GM12878 (cell line): ENCODE results near the gene PSG4.
"Not testable (repeated sequence)": the region's sequence is repeated elsewhere in the genome, so short reads cannot be mapped to it uniquely, and the experiment has no call there.

ENCODE experiments used
- EP300 ChIP-seq, 2 experiments: fragments of 150-350 bp in 1 of 2; IDR thresholded peaks; 2 replicates each; pipeline ENCODE4 v1.6.1; 2011 to 2012; ENCODE audit warnings: low read depth in 2 of 2, low read length in 2 of 2, borderline replicate concordance in 1 of 2, improper control_type of control experiment in 1 of 2, inconsistent platforms in 1 of 2; ENCODE audit not compliant: control insufficient read depth in 1 of 2
- POLR2A ChIP-seq: IDR thresholded peaks from 2 replicates; pipeline ENCODE4 v1.6.1; 2011; ENCODE audit warnings: low read depth, mild to moderate bottlenecking, low read length
- POLR2AphosphoS5 ChIP-seq: IDR thresholded peaks from 2 replicates; pipeline ENCODE4 v1.6.1; 2011; ENCODE audit warnings: mild to moderate bottlenecking, low read length, inconsistent platforms
- RB1 ChIP-seq: fragments of 450-650 bp; formaldehyde crosslinking; IDR thresholded peaks from 2 replicates; pipeline ENCODE4 v1.6.1; 2017; ENCODE audit warnings: mild to moderate bottlenecking, borderline replicate concordance
- RELA ChIP-seq: fragments of 450-650 bp; IDR thresholded peaks from 2 replicates; pipeline ENCODE4 v1.8.0; 2014; ENCODE audit warnings: borderline replicate concordance; ENCODE audit not compliant: partially characterized antibody
- SIN3A ChIP-seq: IDR thresholded peaks from 2 replicates; pipeline ENCODE4 v1.6.1; 2012; ENCODE audit warnings: low read depth, low read length, improper control_type of control experiment
- SUZ12 ChIP-seq: fragments of 200-600 bp; sonication (generic); IDR thresholded peaks from one replicate; pipeline ENCODE4 v1.6.1; 2018; ENCODE audit warnings: antibody characterized with exemption, mild to moderate bottlenecking; ENCODE audit not compliant: unreplicated experiment
- TF ChIP-seq, protein P1 (sequence below), 3 experiments: IDR thresholded peaks in 2 of 3; conservative IDR thresholded peaks in 1 of 3; 2 replicates each; pipeline ENCODE4 v1.5.1; 2011; ENCODE audit warnings: low read depth in 3 of 3, low read length in 3 of 3, mild to moderate bottlenecking in 3 of 3, control low read depth in 2 of 3, moderate library complexity in 2 of 3, inconsistent platforms in 1 of 3, mixed read lengths in 1 of 3; ENCODE audit not compliant: control insufficient read depth in 2 of 3, insufficient read depth in 1 of 3; ENCODE audit errors: extremely low read depth in 1 of 3
- TF ChIP-seq, protein P2 (sequence below): IDR thresholded peaks from 2 replicates; pipeline ENCODE4 v1.6.1; 2012; ENCODE audit warnings: mild to moderate bottlenecking, low read depth, low read length
- TF ChIP-seq, protein P3 (sequence below): fragments of 150-350 bp; IDR thresholded peaks from 2 replicates; pipeline ENCODE4 v1.6.1; 2016; ENCODE audit warnings: low read depth, low read length
- TF ChIP-seq, protein P4 (sequence below): IDR thresholded peaks from 2 replicates; pipeline ENCODE4 v1.6.1; 2011; ENCODE audit warnings: mild to moderate bottlenecking, low read depth, low read length, moderate library complexity; ENCODE audit not compliant: insufficient replicate concordance

DNA sequence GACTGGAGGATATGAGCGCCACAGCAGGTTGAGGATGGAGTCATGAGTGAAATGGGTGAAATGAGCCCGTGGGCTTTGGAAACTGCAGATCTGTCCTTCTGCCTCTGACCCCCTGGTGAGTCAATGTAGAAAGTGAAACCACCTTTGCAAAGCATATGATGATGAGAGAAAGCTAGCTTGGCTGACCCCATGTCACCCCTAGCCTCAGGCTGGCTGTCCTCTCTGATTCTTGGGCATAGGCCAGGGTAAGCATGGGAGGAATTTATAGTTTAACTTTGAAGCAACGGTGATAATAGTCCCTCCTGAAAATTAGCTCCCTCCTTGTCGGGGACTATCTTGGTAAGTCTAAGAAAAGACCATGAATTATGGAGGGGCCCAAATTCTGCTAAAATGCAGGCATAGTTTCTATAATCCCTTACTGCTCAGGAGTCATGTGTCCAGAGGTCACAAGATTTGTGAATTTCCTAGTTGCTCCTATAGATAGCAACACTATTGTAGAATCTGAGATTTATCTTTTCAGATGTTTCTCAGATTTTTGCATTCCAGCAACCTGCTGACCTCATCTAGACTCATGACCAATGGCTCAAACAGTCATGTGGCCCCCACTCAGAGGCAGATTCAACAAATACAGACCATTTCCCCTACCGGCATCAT, 18.9 kb upstream of the PSG4 start:
- TF ChIP-seq POLR2AphosphoS5; EP300 (IDR thresholded peaks at IDR 0.05; ENCODE audit: borderline replicate concordance in 1 of 2, control insufficient read depth in 1 of 2, low read depth in 2 of 2, low read length in 2 of 2); SIN3A; RB1; SUZ12; POLR2A; RELA: not testable (repeated sequence)
- TF ChIP-seq, protein P1, sequence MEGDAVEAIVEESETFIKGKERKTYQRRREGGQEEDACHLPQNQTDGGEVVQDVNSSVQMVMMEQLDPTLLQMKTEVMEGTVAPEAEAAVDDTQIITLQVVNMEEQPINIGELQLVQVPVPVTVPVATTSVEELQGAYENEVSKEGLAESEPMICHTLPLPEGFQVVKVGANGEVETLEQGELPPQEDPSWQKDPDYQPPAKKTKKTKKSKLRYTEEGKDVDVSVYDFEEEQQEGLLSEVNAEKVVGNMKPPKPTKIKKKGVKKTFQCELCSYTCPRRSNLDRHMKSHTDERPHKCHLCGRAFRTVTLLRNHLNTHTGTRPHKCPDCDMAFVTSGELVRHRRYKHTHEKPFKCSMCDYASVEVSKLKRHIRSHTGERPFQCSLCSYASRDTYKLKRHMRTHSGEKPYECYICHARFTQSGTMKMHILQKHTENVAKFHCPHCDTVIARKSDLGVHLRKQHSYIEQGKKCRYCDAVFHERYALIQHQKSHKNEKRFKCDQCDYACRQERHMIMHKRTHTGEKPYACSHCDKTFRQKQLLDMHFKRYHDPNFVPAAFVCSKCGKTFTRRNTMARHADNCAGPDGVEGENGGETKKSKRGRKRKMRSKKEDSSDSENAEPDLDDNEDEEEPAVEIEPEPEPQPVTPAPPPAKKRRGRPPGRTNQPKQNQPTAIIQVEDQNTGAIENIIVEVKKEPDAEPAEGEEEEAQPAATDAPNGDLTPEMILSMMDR (IDR thresholded peaks at IDR 0.05 in 2 of 3, conservative IDR thresholded peaks at IDR 0.05 in 1 of 3; ENCODE audit: control insufficient read depth in 2 of 3, extremely low read depth in 1 of 3, insufficient read depth in 1 of 3, low read depth in 3 of 3, low read length in 3 of 3): not testable (repeated sequence)
- TF ChIP-seq, protein P2, sequence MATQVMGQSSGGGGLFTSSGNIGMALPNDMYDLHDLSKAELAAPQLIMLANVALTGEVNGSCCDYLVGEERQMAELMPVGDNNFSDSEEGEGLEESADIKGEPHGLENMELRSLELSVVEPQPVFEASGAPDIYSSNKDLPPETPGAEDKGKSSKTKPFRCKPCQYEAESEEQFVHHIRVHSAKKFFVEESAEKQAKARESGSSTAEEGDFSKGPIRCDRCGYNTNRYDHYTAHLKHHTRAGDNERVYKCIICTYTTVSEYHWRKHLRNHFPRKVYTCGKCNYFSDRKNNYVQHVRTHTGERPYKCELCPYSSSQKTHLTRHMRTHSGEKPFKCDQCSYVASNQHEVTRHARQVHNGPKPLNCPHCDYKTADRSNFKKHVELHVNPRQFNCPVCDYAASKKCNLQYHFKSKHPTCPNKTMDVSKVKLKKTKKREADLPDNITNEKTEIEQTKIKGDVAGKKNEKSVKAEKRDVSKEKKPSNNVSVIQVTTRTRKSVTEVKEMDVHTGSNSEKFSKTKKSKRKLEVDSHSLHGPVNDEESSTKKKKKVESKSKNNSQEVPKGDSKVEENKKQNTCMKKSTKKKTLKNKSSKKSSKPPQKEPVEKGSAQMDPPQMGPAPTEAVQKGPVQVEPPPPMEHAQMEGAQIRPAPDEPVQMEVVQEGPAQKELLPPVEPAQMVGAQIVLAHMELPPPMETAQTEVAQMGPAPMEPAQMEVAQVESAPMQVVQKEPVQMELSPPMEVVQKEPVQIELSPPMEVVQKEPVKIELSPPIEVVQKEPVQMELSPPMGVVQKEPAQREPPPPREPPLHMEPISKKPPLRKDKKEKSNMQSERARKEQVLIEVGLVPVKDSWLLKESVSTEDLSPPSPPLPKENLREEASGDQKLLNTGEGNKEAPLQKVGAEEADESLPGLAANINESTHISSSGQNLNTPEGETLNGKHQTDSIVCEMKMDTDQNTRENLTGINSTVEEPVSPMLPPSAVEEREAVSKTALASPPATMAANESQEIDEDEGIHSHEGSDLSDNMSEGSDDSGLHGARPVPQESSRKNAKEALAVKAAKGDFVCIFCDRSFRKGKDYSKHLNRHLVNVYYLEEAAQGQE: not testable (repeated sequence)
- TF ChIP-seq, protein P3, sequence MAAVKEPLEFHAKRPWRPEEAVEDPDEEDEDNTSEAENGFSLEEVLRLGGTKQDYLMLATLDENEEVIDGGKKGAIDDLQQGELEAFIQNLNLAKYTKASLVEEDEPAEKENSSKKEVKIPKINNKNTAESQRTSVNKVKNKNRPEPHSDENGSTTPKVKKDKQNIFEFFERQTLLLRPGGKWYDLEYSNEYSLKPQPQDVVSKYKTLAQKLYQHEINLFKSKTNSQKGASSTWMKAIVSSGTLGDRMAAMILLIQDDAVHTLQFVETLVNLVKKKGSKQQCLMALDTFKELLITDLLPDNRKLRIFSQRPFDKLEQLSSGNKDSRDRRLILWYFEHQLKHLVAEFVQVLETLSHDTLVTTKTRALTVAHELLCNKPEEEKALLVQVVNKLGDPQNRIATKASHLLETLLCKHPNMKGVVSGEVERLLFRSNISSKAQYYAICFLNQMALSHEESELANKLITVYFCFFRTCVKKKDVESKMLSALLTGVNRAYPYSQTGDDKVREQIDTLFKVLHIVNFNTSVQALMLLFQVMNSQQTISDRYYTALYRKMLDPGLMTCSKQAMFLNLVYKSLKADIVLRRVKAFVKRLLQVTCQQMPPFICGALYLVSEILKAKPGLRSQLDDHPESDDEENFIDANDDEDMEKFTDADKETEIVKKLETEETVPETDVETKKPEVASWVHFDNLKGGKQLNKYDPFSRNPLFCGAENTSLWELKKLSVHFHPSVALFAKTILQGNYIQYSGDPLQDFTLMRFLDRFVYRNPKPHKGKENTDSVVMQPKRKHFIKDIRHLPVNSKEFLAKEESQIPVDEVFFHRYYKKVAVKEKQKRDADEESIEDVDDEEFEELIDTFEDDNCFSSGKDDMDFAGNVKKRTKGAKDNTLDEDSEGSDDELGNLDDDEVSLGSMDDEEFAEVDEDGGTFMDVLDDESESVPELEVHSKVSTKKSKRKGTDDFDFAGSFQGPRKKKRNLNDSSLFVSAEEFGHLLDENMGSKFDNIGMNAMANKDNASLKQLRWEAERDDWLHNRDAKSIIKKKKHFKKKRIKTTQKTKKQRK: not testable (repeated sequence)
- TF ChIP-seq, protein P4, sequence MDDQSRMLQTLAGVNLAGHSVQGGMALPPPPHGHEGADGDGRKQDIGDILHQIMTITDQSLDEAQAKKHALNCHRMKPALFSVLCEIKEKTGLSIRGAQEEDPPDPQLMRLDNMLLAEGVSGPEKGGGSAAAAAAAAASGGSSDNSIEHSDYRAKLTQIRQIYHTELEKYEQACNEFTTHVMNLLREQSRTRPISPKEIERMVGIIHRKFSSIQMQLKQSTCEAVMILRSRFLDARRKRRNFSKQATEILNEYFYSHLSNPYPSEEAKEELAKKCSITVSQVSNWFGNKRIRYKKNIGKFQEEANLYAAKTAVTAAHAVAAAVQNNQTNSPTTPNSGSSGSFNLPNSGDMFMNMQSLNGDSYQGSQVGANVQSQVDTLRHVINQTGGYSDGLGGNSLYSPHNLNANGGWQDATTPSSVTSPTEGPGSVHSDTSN: not testable (repeated sequence)
